ENCODE results near the gene TTLL7. TPM values are rescaled to one million over a fixed set of nuclear protein-coding genes. Genes with fewer than 3 reads are reported as not detected.
"Not testable (repeated sequence)": the region's sequence is repeated elsewhere in the genome, so short reads cannot be mapped to it uniquely, and the experiment has no call there.

TTLL7 gene
- total and polyA plus RNA-seq, 8 donors, result 3.9 to 15.0 (median 6.4) TPM

DNA sequence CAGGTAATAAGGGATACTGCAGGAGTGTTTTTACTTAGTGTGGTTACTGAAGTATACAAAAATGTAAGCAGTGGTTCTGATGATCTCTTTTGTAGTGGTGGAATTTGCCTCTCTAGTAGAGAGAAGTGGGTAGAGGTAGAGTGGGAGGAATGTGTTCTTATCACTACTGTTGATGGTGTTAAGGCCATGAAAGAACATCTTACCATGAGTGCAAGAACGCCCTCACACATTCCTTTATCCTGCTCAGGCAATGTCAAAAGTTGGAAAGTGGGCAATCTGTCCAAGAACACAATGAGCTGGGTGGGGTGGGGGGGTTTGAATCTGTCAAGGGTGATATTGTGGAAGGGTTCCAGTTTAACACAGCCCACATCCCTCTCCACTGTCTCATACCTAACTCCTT is 78.6 kb downstream of the TTLL7 start:
- Histone ChIP-seq H3K27me3 (no peaks in the 10 kb centered on the region), H3K27ac (no peak overlapping the region), H3K4me3 (no peak overlapping the region), H3K9me3 (no peaks in the 10 kb centered on the region), H3K4me1 (no peaks in the 10 kb centered on the region), H3K36me3 (no peaks in the 10 kb centered on the region)
- intact Hi-C loops (cut with DNase I), result no loop called here
- peak; percentile 78 for ATAC-seq
- DNase-seq, result no peak
- TF ChIP-seq, protein P1, sequence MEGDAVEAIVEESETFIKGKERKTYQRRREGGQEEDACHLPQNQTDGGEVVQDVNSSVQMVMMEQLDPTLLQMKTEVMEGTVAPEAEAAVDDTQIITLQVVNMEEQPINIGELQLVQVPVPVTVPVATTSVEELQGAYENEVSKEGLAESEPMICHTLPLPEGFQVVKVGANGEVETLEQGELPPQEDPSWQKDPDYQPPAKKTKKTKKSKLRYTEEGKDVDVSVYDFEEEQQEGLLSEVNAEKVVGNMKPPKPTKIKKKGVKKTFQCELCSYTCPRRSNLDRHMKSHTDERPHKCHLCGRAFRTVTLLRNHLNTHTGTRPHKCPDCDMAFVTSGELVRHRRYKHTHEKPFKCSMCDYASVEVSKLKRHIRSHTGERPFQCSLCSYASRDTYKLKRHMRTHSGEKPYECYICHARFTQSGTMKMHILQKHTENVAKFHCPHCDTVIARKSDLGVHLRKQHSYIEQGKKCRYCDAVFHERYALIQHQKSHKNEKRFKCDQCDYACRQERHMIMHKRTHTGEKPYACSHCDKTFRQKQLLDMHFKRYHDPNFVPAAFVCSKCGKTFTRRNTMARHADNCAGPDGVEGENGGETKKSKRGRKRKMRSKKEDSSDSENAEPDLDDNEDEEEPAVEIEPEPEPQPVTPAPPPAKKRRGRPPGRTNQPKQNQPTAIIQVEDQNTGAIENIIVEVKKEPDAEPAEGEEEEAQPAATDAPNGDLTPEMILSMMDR (IDR thresholded peaks at IDR 0.05), result no peak

DNA sequence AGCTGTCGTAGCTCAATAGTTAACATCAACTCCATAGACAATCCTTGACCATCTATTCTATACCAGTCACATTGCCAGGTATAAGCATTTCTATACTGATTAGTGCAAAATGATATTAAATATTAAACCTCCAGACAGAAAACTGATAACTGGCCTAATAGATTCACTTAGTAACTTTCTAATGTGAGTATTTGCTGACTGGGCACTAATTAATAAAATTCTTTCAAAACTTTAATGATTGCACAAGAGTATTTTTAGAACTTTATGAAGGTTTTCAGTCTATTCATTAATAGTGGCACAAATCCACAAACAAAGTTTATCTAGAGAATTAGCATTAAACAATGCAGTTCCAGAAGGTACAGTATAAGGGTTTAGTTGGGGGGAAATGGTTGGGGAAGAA is 79.1 kb downstream of the TTLL7 start:
- Histone ChIP-seq H3K27ac (no peak overlapping the region), H3K4me1 (no peaks in the 10 kb centered on the region), H3K36me3 (no peaks in the 10 kb centered on the region), H3K27me3 (no peaks in the 10 kb centered on the region), H3K4me3 (no peak overlapping the region), H3K9me3 (no peaks in the 10 kb centered on the region)
- TF ChIP-seq, protein P1 (IDR thresholded peaks at IDR 0.05), result no peak
- intact Hi-C loops (cut with DNase I), result no loop called here
- ATAC-seq (no peak), DNase-seq (no peak)

DNA sequence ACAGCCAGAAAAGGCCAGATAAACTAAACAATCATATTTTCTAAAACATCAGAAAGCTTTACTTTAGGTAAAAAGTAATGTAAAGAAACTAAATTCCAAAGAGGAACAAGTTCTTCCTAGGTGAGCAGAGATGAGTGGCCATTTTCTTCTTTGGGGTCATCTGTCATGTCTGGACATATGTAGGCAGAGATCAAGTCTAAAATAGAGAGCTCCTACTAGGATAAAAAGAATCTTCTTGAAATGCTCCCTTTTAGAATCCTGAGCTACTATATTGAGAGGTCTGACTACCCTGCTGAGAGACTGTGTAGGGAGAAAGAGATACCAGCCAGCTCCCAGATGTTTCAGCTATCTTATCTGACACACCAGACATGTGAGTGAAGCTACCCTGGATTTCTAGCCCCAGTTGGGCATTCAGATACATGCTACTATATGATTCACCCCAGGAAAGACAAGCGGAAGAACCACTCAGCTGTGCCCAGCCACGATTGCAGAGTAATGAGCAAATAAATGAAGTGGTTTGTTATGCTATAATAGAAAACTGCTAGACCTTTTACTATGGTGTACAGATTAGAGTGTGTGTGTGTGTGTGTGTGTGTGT is 80.1 kb downstream of the TTLL7 start:
- Histone ChIP-seq H3K27ac (no peak overlapping the region), H3K4me3 (no peak overlapping the region), H3K36me3 (no peaks in the 10 kb centered on the region), H3K27me3 (no peaks in the 10 kb centered on the region), H3K9me3 (no peaks in the 10 kb centered on the region), H3K4me1 (no peaks in the 10 kb centered on the region)
- intact Hi-C loops (cut with DNase I), result no loop called here
- TF ChIP-seq, protein P1 (IDR thresholded peaks at IDR 0.05), result no peak
- ATAC-seq, result no peak
- DNase-seq, result no peak

DNA sequence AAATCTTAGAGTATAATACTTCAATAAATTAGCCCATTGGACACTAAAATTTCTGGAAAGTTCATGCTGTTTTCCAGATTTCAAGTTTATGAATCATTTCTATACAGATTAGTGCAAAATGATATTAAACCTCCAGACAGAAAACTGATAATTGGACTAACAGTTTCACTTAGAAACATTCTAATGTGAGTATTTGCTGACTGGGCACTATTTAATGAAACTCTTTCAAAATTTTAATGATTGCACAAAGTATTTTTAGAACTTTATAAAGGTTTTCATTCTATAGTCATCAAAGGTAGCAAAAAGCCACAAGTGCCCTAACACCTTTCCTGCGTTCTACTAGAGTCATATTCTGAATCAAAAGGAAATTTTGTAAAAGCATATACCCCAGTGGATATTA is 81.0 kb downstream of the TTLL7 start:
- H3K9me3 ChIP-seq, result no peaks in the 10 kb centered on the region
- no peaks in the 10 kb centered on the region for H3K4me1 ChIP-seq
- ATAC-seq (no peak), DNase-seq (no peak)
- no peak overlapping the region for H3K4me3 ChIP-seq
- no peaks in the 10 kb centered on the region for H3K27me3 ChIP-seq
- H3K36me3 ChIP-seq, result no peaks in the 10 kb centered on the region
- no peak overlapping the region for H3K27ac ChIP-seq
- intact Hi-C loops (cut with DNase I), result no loop called here
- TF ChIP-seq, protein P1 (IDR thresholded peaks at IDR 0.05), result no peak

DNA sequence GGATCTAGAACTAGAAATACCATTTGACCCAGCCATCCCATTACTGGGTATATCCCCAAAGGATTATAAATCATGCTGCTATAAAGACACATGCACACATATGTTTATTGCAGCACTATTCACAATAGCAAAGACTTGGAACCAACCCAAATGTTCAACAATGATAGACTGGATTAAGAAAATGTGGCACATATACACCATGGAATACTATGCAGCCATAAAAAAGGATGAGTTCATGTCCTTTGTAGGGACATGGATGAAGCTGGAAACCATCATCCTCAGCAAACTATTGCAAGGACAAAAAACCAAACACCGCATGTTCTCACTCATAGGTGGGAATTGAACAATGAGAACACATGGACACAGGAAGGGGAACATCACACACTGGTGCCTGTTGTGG is 82.8 kb downstream of the TTLL7 start:
- H3K36me3 ChIP-seq; H3K27ac ChIP-seq; H3K4me1 ChIP-seq; H3K4me3 ChIP-seq; H3K27me3 ChIP-seq; H3K9me3 ChIP-seq; ATAC-seq; intact Hi-C loops (cut with DNase I); DNase-seq: not testable (repeated sequence)

DNA sequence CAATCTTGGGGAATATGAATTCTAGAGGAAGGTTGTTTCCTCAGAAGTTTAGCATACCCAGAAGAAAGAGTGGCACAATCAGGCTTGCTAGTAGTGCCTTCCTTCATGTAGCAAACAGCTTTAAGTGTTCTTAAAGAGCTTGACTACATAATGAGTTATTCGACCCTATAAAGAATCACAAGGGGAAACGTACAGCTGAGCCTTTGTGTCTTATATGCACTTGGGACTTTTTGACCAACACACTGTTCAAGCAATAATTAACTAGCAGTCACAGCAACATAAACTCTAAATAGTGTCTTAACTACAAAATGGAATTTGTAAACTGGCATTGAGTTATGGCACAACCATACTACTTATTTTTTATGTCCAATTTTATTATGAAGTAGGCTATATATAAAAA is 86.1 kb downstream of the TTLL7 start:
- DNase-seq (no peak), ATAC-seq (no peak)
- H3K4me1 ChIP-seq, result no peaks in the 10 kb centered on the region
- no peak overlapping the region for H3K27ac ChIP-seq
- no peaks in the 10 kb centered on the region for H3K9me3 ChIP-seq
- no peaks in the 10 kb centered on the region for H3K27me3 ChIP-seq
- intact Hi-C loops (cut with DNase I), result no loop called here
- no peak overlapping the region for H3K4me3 ChIP-seq
- H3K36me3 ChIP-seq, result no peaks in the 10 kb centered on the region
- TF ChIP-seq, protein P1 (IDR thresholded peaks at IDR 0.05), result no peak
